ENCODE results near the gene ELN.

DNA sequence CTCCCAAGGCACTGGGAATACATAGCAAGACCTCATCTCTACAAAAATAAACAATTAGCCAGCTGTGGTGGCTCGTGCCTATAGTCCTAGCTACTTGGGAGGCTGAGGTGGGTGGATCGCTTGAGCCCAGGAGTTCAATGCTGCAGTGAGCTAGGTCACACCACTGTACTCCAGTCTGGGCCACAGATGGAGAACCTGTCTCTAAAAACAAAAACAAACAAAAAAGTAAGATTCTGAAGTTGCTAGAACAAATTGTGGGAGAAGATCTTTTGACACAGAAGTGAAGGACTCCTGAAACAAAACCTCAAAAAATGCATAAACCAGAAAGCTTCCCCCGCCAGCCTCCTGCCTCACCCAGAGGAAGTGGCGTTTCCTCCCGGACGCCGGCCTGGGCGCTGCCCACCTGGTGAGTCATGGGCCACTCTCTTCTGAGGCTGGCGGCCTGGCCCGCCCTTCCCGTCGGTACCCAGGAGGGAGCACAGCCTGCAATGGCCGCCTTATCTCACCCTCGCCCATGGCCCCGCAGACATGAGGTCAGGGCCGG is 25.4 kb upstream of the ELN start:
- no peak for TF ChIP-seq NFRKB (IDR thresholded peaks at IDR 0.05)
- TF ChIP-seq, protein P1, sequence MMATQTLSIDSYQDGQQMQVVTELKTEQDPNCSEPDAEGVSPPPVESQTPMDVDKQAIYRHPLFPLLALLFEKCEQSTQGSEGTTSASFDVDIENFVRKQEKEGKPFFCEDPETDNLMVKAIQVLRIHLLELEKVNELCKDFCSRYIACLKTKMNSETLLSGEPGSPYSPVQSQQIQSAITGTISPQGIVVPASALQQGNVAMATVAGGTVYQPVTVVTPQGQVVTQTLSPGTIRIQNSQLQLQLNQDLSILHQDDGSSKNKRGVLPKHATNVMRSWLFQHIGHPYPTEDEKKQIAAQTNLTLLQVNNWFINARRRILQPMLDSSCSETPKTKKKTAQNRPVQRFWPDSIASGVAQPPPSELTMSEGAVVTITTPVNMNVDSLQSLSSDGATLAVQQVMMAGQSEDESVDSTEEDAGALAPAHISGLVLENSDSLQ (IDR thresholded peaks at IDR 0.05) = no peak
- TF ChIP-seq ARNT (IDR thresholded peaks at IDR 0.05) = no peak
- no peak for TF ChIP-seq ZNF384 (IDR thresholded peaks at IDR 0.05)
- no peak for TF ChIP-seq CTBP1 (IDR thresholded peaks at IDR 0.05; ENCODE audit: borderline replicate concordance)
- TF ChIP-seq L3MBTL2 (conservative IDR thresholded peaks at IDR 0.05) = no peak
- no peak for TF ChIP-seq SP1 (IDR thresholded peaks at IDR 0.05)
- no peak for TF ChIP-seq SUZ12 (IDR thresholded peaks at IDR 0.05)
- no peak for TF ChIP-seq FOXA1 (IDR thresholded peaks at IDR 0.05)
- no peak for TF ChIP-seq BHLHE40 (IDR thresholded peaks at IDR 0.05; ENCODE audit: borderline replicate concordance)
- no peak for TF ChIP-seq ELF4 (IDR thresholded peaks at IDR 0.05)
- TF ChIP-seq FOXM1 (IDR thresholded peaks at IDR 0.05; ENCODE audit: borderline replicate concordance) = no peak
- no peak for TF ChIP-seq TARDBP (IDR thresholded peaks at IDR 0.05)
- TF ChIP-seq FOXK2 (IDR thresholded peaks at IDR 0.05) = no peak
